GM19025 (cell line): ENCODE data around the gene DGKB.
"Not testable (repeated sequence)": the region's sequence is repeated elsewhere in the genome, so short reads cannot be mapped to it uniquely, and the experiment has no call there.

Source experiments
- ATAC-seq: cut with Tn5 transposase; IDR thresholded peaks from one replicate; pipeline ENCODE4 v1.9.1; 2021; ENCODE audit warnings: mild to moderate bottlenecking, low read depth, moderate library complexity; ENCODE audit not compliant: unreplicated experiment

The DGKB gene

DNA sequence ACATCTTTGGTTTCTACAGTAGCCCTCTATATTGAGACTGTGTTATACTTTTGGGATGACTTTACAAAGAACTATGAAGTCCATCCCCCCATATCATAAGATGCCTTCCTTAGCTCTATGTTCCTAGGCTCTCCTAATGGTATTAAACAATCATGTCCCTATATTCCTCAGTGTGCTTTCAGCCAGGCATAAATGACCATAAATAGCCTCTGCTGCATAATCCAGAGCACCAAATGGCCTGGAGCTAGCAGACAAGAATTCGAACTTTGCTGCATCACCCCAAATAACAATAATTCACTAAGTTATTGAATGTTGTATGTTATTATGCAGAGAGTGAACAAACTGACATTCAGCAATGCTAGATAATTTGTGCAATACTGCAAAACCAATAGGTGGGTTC lies 405.2 kb downstream of the DGKB start:
- no peak for ATAC-seq

- no peak for ATAC-seq
These were observed 406.9 kb downstream of the DGKB start for GRCh38 chr7:14495633-14496032.

GRCh38 chr7:14487701-14488395 lies 414.7 kb downstream of the DGKB start:
- no peak for ATAC-seq

DNA sequence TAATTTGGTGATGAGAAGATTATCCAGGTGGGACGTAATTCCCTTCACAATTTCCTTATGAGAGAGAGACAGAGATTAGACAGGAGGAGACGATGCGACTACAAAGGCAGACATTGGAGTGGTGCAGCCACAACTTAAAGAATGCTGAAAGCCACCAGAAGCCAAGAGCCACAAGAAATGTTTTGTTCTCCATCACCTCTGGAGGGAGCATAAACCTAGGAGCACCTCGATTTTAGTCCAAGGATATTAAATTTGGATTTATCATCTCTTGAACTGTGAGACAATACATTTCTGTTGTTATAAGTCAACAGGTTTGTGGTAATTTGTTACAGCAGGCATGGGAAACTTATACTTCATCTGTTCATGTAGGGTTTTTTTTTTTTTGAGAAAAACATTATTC lies 418.9 kb downstream of the DGKB start:
- no peak for ATAC-seq

DNA sequence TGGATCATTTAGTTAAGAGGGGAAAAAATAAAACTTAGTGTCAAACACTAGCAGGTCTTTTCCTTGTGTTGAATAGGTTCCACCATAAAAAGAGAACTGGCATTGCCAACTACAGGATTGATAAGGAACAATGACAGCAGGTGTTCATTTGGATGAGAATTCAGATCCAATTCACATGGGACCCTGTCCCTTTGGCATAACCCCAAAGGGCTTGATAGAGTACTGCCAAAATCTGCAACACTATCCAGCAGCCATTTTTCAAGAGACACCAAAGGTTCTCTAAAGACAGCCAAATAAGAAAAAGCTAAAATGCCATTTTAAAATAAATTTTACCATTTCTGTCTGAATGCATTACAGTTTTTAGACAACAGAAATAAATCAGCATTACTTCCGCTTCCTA lies 422.3 kb downstream of the DGKB start:
- ATAC-seq = no peak

GRCh38 chr7:14478834-14479510 lies 423.6 kb downstream of the DGKB start:
- ATAC-seq = no peak

DNA sequence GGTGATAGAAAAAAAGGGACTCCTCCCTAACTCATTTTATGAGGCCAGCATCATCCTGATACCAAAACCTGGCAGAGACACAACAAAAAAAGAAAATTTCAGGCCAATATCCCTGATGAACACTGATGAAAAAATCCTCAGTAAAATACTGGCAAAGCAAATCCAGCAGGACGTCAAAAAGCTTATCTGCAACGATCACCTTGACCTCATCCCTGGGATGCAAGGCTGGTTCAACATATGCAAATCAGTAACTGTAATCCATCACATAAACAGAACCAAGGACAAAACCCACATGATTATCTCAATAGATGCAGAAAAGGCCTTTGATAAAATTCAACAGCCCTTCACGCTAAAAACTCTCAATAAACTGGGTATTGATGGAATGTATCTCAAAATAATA lies 440.8 kb downstream of the DGKB start:
- not testable (repeated sequence) for ATAC-seq

DNA sequence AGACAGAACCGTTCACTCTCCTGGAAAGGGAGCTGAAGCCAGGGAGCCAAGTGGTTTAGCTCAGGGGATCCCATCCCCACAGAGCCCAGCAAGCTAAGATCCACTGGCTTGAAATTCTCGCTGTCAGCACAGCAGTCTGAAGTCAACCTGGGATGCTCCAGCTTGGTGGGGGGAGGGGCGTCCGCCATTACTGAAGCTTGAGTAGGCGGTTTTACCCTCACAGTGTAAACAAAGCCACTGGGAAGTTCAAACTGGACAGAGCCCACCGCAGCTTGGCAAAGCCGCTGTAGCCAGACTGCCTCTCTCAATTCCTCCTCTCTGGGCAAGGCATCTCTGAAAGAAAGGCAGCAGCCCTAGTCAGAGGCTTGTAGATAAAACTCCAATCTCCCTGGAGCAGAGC lies 443.7 kb downstream of the DGKB start:
- not testable (repeated sequence) for ATAC-seq

DNA sequence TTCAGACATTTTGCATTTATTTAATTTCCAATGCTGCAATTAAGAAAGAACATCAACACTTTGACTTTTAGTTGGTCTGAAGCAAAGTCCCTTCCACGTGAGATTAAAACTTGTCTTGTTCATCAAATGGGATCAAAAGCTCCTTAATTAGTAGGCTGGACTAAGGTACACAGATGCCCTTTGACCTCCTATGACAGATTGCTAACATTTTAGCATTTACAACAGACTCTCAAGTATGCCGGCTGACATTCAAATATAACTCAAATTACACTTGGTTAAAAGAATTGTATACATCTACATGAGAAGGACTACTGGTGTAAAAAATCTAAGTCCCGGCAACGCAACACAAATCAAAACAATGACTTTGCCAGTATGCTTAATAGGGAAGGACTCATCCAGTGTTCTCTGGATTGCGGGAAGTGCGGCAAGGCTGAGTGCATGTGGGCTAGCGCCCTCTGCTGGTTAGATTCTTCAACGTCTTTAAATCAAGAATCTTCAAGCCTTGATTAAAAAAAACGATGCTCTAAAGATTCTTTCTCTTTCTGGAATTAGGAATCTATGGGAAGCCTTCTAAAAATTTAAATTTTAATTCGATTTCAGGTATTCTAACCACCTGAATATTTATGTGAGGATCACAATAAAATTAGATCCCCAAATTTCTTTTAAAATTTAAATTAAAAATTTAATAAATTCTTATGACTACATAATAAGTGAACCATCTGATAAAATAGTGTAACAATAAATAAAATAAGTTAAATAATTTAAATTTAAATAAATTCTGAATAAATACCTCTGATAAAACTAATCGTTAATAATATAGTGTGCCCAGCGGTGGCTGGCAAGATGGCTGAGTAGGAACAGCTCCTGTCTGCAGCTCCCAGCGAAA lies 444.7 kb downstream of the DGKB start:
- ATAC-seq = no peak

- ATAC-seq = no peak
These were observed 453.3 kb downstream of the DGKB start for GRCh38 chr7:14449291-14449690.

DNA sequence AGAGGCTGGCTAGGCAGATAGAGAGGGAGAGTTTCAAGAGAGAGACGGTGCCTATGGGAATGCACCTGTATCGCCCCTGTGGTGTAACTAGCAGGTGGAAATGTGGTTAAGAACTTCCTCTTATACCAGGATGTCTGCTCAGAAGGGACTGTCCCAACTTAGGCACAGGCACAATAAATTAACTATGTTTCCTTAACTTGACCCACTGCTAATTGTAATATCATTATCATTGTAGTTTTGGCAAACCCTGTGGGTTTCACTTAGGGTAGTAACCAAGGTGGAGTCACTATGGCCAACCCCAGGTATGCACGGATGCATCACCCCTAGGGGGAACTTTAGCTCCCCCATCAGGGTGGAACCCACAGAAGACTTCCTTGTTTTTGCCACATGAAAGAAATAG lies 455.7 kb downstream of the DGKB start:
- peak; percentile 68 for ATAC-seq

DNA sequence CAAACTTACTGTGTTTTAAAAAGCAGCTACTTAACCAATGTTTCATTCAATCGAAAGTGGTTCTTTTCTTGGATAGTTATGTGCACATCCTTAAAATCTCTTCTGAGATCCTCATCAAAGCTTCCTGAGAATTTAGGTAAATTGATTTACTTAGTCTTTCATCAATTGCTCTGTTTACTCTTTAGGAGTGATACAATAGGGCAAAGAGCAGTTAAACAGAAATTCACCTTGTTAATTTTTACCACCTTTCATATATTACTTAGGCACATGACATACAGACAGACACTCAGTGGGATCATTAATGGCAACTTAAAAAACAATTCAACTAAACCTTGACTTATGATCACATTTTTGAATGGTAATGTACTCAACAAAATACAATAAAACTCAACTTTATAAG lies 456.3 kb downstream of the DGKB start:
- ATAC-seq = no peak

DNA sequence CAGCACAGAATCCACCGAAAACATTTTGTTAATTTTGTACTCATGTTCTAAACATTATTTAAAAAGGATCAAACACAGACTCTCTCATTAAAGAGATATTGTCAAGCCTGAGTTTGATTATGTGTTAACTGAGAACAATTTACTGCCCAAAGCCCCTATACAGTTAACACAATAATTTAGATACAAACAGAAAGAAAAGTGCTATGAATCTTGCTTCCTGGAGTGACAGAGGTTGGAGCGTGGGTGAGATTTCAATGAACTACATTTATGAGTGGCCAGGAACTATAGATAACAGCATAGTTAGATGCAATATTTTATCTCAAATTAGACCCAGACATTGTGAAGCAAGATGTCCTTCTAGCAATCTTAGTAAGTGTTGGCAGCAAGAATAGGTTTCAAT lies 464.2 kb downstream of the DGKB start:
- no peak for ATAC-seq

DNA sequence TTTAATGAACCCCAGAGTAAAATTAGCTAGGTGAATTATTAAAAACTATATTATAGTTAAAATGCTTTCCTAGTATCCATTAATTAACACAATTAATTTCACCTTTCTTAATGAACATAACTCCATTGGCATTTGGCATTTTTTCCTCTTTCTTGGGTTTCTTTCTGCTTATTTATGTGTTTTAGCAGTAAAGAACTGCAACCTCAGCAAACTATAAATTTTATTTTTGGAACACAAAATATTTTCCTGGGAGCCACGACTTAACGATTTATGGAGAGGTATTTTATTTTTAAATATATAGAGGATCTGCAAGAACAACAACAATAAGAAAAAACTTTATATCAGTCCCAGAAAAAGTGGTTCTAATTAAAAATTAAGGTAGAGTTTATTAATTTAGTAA lies 465.7 kb downstream of the DGKB start:
- no peak for ATAC-seq

GRCh38 chr7:14432924-14433323 lies 469.6 kb downstream of the DGKB start:
- ATAC-seq = no peak

DNA sequence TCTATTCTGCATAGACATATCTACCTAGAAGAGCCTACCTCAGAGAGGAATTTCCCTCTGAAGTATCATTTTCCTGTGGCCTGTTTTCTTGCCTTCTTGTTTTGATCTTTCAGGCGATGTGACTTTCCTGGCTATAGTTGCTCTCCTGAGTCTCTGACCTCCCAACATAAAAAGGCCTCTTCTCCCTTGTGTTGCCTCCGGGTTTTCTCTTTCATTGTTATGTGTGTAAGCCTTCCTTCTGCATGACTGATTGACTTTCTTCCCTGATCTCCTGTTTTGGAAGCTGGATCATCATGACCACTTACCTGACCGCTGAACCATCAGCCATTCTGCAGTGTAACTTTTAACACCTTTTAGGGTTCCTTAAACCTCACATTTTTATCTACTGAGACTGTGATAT lies 471.6 kb downstream of the DGKB start:
- no peak for ATAC-seq

DNA sequence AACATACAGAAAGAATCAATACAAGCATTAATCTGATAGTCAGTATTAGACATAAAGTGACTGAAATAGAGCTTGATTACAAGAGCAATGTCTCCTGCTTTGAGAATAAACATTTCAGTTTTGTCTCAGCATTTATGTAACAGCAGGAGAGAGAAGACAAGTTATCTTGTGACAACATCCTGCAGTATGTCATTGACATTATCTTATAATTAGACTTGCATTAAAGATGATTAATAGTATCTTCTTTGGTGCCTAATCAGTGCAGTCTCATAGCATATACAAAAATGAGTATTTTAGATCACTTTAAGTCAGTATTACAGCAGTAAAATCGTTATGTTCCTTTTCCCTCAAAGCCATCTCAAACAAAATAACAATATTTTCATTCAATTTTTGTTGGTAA lies 477.0 kb downstream of the DGKB start:
- ATAC-seq = no peak

DNA sequence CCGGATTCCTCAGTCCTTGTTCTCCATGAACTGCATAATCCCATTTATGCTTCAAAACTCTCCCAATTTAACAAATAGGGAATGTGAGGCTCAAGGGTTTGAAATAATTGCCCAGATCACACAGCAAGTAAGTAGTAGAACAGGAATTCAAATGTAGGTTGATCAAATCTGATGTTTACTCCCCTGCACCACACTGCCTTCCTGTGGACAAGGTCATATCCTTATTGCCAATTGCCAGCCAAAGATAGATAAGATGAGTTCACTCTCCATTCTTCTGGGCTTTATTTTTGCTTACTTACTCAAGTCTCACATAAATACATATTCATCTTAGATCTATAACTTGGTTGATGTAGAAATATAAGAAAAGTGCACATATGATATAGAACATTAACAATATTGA lies 477.9 kb downstream of the DGKB start:
- ATAC-seq = no peak

DNA sequence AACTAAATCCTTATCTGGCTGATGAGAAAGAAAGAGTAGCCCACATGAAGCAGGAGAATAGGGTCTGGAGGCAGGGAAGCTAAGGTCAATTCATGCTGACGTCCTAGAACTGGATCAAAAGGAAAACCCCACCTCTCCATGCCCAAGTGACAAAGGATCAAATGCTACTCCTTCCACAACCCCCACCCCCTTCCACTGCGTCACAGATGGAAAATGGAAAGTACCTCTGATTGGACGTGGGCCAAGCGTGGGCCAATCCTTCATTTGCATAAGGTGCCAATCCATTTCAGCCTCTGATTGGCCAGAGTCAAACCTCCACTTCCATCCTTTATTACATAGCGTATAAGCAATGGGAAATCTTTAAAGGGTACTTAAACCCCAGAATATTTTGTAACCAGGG lies 481.8 kb downstream of the DGKB start:
- ATAC-seq = no peak

DNA sequence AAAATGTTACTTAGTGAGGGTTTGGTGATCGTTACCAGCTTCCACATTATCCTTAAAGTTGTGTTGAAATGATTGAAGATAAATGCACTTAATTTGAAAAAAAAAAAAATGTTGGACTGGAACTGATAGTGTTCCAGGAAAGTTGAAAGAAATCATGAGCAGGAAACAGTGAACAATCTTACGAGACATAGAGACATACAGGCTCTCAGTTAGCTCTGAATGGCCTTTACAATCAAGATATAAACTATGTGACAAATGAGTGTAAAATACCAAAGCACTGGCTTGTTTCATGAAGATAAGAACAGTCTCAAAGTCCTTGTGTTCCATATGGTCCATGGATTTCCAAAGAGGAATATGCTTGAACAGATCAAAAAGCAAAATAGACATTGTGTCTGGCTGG lies 483.0 kb downstream of the DGKB start:
- ATAC-seq = no peak

DNA sequence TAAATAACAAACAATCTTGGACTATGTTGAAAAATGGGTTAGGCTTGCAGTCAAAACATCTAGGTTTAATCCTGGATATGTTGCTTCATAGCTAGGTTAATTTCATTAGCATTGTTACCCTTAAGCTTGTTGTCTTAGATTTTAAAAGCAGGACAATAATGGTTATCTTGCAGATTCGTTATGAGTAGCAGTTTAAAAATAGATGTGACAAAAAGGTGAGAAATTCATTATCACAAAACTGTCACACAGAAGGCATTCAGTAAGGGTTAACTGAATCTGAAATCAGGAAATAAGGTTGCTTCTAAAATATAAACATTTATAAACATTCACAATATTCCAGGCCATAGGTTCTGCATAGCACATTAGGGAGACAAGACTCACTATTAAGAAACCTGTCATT lies 483.9 kb downstream of the DGKB start:
- ATAC-seq = no peak
